ENCODE data around the gene NME2.
"Not testable (repeated sequence)": the region's sequence is repeated elsewhere in the genome, so short reads cannot be mapped to it uniquely, and the experiment has no call there.

NME2 gene

DNA sequence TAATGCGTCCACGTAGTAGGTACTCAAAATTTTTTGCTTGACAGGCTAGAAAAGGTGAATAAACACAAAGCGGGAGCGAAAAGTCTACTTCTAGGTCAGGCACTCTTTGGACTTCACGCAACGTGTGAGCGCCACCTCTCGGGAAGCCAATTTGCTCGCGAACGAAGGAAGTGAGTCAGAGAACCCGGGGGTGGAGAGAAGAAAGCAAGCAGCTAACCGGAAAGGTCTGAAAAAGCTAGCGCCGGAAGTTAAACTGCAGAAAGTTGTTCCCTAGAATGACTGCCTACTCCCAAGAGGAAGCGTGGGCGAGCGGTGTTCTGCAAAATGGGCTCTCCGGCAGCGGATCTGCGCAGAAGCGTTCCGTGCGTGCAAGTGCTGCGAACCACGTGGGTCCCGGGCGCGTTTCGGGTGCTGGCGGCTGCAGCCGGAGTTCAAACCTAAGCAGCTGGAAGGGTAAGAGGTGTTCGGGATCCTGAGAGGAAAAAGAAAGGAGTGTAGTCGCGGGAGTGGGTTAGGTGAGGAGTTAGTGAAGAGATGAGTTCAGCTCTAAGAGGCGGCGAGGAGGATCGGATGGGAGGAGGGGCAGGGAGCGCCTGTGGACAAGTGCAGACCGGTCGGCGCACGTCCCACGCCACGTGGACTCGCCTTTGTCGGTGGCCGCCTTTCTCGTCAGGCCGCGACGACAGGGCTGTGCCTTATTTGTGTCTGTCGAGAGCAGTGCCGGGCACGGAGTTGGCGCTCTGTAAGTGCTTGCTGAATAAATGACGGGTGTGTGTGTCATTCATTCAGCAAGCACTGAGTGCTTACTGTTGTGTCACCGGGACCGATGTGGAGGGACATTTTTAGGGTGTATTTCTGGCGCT is 12.8 kb upstream of the NME2 start, which contains the start of gene NME1:
TSS of gene NME1 (plus strand) at position 350 of the 863 bp plus-strand sequence. CDS start 2,096 bp downstream, outside the sequence.
- DNase-seq (ENCODE audit: low read depth in 2 of 2), result peak; percentile 97

DNA sequence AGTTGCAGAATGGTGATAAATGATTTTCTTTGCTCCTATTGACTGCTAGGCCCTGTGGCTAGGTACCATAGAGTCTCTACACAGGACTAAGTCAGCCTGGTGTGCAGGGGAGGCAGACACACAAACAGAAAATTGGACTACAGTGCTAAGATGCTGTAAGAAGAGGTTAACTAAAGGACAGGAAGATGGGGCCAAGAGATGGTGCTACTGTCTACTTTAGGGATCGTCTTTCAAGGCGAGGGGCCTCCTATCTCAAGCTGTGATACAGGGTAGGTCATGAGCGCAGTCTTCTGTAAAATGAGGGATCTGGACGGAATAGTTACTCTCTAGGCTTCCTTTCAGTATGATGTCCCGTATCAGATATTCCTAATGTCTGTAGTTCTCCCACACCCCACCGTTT is 12.0 kb upstream of the NME2 start:
- DNase-seq (ENCODE audit: low read depth in 2 of 2), result no peak

DNA sequence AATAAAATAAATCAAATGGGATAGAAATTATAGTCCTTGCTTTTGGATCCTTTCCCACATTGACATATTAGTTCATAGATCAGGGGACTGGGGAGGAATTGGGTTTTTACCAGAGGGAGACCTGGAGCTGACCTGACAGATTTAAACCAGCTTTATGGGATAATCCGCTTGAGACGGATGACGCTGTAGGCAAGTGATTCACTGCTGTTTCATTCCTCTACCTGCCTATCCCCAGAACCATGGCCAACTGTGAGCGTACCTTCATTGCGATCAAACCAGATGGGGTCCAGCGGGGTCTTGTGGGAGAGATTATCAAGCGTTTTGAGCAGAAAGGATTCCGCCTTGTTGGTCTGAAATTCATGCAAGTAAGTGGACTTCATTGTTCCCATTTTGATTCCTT is 10.8 kb upstream of the NME2 start:
- DNase-seq (ENCODE audit: low read depth in 2 of 2), result no peak

DNA sequence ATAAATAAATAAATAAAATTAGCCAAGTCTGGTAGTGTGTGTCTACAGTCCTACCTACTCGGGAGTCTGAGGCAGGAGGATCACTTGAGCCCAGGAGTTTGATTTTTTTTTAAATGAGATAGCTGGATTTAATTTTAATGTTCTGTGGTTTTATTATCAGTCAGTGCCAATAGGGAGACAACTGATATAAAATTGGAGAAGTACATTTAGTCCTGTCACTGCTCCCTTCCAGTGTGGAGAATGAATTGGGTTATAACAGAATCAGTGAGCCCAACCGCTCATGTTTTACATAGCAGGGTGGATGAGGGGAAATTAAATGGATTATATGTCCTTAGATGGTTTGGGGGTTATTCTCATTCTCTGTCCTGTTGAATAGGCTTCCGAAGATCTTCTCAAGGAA is 6.6 kb upstream of the NME2 start:
- no peak for DNase-seq (ENCODE audit: low read depth in 2 of 2)

DNA sequence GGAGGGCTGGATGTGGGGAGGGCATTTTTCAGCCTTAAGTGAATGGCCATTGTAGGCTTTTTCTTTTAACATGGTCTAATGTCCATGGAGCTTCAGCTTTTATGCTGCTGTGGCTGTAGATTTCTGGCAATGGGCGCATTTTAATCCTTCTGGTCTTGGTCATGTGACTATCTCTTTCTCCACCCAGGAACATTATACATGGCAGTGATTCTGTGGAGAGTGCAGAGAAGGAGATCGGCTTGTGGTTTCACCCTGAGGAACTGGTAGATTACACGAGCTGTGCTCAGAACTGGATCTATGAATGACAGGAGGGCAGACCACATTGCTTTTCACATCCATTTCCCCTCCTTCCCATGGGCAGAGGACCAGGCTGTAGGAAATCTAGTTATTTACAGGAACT is 4.7 kb upstream of the NME2 start:
- no peak for DNase-seq (ENCODE audit: low read depth in 2 of 2)

DNA sequence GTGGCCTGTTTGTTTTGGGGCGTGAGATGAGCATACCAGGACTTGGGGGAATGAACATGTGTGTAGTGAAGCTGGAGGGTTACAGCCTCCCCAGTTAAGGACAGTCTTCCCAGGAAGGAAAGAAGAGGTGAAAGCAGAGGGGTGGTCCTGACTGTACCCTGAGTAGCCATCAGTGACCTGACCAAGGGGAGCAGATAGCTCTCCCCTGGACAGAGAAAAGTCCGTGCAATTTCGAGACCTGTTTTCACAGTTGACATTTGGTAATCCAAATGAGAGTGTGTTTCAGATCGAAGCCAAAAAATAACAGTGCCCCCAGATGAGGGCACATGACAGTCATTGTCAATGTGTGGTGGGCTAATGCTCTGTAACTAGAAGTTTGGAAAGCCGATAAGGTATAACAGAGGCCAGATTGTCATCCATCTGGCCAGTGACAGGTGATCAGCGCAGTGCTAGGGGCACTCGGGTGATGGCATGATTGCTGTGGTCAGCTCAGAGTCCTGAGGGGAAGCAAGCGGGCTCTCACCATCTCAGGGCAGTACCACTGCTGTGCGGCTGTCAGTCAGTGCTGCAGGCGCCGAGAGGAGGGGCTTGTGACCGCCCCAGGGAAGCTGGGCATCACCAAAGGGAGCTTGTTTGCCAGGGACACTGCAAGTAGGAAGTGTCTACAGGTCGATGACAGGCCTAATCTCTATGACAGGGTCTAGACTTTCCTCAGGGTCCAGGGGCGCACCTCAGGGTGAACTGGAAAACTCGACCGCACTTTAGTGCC is 1.1 kb upstream of the NME2 start:
- no peak for DNase-seq (ENCODE audit: low read depth in 2 of 2)

DNA sequence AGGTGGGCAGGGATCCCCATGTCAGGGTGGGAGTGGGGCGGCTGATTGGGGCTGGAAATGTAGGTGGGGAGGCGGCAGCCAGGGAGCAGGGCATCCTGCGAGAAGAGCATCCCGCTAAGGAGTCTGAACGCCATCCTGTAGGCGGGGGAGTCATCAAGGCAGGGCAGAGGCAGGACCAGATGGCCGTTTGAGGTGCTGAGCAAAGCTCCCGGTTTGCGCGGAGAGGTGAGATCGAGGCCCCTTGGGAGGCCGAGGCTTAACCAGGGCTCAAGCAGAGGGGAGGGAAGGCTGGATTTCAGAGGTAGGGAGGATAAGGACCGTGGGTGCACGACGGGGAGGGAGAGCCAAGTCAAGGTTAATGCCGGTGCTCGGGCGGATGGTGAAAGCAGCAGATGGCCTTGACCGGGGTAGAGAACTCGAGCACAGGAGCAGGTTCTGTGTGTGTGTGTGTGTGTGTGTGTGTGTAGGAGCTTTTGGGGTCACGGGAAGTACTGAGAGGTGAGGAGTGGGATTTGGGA is 472 bp upstream of the NME2 start:
- DNase-seq (ENCODE audit: low read depth in 2 of 2), result no peak

DNA sequence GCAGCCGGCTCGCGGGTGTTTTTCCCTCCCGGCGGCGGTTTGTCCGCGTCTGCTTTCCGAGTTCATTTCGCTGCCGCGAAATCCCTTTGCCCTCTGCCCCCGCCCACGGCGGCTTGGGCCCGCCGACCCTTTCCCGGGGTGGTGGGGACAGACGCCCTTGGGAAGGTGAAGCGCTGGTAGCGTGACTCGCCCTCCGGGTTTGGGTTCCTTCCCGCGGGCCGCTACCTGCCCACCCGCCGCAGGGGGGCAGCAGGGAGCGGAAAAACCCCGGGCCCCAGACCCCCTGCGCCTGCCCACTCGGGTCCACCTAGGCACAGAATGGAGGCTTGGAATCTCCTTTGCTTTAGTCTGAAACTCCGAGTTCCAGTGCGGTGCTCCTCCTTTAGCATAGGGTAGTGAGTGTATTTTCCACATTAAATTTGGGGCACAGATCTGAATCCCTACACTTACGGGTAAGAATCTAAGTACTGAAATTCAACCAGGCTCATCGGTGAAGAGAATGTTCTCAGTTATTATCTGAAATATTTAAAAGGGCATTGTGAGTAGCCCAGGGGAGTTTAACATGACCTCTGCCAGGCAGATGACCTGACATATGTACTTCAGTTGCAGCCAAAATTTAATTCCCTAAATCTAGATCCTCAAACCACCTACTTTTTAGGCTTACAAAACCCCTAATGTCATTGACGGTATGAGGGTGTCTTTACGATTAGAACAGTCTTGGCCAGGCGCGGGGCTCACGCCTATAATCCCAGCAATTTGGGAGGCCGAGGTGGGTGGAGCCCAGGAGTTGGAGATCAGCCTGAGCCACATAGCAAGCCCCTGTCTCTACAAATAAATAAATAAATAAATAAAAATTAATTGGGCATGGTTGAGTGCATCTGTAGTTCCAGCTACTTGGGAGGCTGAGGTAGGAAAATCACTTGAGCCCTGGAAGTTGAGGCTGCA is 1.0 kb downstream of the NME2 start:
- peak; percentile 18 to 44 for DNase-seq (ENCODE audit: low read depth in 2 of 2)

DNA sequence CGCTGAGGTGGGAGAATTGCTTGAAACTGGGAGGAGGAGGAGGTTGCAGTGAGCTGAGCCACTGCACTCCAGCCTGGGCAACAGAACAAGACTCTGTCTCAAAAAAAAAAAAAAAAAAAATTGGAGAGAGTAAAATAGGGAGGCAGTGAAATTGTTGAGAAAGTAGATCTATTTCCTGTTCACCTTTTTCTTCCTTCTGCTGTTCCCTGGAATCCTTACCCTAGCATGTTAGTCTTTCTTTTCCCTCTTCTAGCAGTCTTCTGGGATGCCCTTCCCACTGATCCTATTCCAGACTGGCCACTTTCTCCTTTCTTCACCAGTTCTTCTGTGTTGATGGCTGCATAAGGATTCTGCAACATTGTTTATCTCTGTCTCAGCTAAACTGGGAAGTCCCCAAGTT is 3.1 kb downstream of the NME2 start:
- DNase-seq (ENCODE audit: low read depth in 2 of 2), result no peak

DNA sequence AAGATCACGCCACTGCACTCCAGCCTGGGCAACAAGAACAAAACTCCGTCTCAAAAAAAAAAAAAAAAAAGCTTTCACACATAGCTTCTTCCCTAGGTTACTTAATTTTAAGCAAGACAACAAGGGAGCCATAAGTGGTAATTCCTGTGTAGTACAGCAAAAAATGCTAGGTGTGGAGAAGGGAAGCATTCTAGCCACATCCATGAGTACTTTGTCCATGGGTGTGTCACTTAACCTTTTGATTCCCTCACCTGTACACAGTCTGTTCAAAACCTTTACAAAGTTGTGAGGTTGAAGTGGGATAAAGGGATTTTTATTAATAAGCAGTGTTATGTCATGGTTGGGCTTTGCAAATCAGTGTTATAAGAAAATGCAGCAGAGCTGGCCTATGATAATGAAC is 4.5 kb downstream of the NME2 start:
- no peak for DNase-seq (ENCODE audit: low read depth in 2 of 2)

DNA sequence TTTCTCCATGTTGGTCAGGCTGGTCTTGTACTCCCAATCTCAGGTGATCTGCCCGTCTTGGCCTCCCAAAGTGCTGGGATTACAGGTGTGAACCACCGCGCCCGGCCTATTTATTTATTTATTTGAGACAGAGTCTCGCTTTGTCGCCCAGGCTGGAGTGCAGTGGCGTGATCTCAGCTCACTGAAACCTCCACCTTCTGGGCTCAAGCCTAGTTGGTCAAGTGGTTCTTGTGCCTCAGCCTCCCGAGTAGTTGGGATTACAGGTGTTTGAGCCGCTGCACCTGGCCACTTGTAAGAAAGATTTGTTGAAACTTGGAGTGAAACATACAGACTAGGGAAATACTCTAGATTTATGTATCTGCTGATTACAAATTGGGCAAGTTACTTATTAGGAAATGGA is 5.8 kb downstream of the NME2 start:
- DNase-seq (ENCODE audit: low read depth in 2 of 2), result not testable (repeated sequence)

DNA sequence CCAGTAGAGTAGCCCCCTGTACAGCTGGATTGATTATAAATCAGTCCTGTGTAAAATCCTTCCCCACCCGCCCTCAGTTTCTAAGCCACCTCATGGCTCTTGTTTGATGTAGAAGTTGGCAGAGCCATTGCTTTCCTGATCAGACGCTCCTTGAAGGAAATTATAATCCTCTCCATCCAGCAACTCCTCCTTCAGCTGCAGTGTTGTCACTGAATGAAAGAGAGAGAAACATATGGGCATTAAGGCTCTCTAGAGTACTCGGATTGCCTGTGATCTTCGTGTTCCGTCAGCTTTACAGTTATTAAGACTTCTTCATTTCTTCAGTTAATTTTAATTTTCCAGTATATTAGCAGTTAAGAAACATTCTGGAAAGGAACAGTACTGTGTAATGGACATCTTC is 14.3 kb downstream of the NME2 start:
- no peak for DNase-seq (ENCODE audit: low read depth in 2 of 2)

DNA sequence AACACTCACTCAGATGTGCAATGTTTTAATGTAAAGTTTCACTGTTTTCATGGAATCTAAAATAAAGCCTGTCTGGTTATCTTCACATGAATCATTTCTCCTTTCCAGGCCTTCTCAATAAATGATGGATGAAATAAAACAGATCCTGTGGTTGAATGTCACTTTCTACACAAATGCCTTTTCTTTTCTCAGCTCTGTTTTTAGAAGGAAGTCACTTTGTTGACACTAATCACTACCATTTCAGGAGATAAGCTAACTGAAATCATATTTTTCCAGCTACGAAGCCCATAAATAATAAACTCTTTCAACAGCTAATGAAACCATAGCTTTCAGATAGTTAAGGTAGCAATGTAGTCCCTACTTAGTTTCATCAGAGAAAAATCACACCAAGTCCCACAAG is 17.9 kb downstream of the NME2 start:
- DNase-seq (ENCODE audit: low read depth in 2 of 2), result no peak

DNA sequence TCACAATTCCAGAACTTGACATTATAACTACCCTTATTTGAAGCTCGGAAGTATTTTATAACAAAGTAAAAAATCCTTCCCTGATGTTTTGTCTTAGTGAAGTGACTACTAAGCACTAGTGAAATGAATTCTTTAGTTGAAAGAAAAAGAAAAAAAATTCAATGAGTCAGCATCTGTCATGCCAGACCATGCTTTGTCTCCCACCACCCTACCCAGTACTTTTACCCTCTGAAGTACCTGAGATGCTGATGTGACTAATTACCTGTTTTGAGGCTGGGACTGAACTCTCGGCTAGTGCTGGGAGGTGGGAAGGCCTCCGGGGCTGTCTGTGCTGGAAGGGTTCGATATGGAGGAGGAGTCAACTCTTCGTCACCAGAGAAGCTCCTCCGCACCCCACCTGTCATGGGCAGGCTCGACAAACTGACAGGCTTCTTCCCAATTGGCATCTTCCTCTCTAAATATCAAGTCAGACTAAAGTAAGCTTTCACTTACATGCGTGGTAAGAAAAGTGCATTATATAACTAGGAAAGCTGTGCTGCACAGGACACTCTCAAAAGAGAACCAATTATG is 19.6 kb downstream of the NME2 start:
- no peak for DNase-seq (ENCODE audit: low read depth in 2 of 2)

DNA sequence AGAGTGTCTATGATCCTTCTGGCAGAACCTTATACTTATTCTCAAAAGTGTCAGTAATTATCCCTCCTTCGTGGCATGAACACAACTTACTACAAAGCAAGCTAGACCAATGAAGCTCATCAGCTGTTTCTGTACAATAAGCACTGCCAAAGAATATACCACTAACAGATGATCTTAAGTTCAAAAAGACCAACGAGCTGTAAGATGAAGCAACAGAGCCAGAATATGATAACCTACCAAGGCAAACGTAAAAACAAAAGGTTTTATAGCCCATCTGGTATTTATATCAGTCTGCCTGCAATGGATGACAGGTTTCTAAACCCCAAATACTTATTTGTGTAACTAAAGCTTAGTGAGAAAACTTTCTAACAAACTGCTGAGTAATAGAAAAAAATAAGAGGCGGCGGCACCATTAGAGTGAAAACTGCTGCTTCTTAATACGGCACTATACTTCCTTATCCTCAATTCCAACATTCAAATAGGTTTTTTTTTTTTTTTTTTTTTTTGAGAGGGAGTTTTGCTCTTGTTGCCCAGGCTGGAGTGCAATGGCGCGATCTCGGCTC is 22.1 kb downstream of the NME2 start:
- DNase-seq (ENCODE audit: low read depth in 2 of 2), result no peak

DNA sequence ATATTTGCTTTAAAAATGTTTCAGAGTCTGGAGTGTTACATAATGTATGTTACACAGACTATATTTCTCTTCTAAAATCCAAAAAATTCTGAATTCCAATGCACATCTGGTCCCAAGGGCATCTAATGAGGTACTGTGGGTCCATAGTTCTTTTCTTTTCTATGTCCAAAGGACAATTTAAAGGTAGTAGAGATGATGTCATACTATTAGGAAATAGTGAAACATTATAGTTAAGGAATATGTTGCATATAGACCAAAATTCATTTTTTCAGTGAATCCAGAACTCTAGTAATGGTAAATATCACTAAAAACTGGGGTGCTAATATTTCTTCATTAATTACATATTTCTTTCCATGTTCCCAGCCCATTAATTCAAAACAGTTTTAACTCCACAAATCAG is 23.0 kb downstream of the NME2 start:
- DNase-seq (ENCODE audit: low read depth in 2 of 2), result no peak

DNA sequence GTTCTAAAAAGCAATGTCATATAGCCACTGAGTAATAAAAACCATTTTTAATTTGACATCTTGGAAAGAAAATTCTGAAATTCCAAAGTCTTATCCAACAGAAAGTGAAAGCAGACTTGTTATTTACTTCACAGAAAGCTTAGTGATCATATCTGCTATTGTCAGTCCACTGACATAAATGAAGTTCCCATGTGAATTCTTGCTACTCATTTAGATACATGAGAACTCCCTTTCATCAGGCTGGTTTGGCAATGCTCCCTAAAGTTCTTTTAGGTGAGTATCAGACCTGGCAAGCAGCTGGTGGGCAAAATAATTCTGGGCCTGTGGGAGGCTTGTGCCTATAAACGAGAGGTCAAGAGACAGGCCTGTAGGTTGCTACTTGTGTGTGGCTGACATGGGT is 23.4 kb downstream of the NME2 start:
- no peak for DNase-seq (ENCODE audit: low read depth in 2 of 2)

DNA sequence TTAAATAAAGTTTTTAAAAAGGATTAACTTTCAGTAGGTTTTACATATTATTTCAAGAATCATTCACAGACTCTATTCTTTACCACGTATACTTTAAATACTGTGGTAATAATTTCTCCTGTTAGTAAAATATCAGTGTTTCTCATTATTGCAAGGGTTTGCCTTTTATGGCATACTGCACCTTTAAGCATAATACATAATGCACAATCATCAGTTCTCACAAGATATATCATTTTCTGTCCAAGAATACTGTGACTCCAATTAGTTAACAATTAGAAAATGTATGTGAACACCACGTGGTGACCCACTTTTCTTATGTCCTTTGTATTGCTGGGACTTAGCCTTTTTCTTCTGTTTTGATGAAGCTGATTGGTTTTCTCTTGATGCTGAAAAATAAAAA is 25.7 kb downstream of the NME2 start:
- no peak for DNase-seq (ENCODE audit: low read depth in 2 of 2)

DNA sequence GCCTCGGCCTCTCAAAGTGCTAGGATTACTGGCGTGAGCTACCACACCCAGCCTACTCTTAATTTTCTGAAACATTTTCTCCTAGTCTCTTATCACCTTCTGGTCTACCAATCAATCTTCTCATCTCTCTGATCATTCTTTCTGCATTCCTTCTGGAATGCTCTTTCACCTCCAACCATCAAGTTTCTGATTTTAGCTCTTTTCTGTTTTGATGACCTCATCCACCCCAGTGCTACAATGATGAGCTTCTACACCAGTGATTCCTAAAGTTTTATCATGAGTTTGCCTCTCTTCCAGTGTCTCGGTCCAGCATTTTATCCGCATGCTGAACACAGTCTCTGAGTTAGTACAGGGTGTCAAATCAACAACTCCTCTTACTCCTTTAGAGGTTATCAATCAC is 31.5 kb downstream of the NME2 start:
- no peak for DNase-seq (ENCODE audit: low read depth in 2 of 2)

DNA sequence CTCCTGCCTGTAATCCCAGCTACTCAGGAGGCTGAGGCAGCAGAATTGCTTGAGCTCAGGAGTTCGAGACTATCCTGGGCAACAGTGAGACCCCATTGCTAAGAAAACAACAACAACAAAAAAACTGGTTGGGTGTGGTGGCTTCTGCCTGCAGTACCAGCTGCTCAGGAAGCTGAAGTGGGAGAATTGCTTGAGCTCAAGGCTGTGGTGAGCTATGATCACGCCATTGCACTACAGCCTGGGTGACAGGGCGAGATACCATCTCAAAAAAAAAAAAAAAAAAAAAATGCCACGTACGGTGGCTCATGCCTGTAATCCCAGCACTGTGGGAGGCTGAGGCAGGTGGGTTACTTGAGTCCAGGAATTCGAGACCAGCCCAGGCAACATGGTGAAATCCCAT is 34.1 kb downstream of the NME2 start:
- DNase-seq (ENCODE audit: low read depth in 2 of 2), result no peak

DNA sequence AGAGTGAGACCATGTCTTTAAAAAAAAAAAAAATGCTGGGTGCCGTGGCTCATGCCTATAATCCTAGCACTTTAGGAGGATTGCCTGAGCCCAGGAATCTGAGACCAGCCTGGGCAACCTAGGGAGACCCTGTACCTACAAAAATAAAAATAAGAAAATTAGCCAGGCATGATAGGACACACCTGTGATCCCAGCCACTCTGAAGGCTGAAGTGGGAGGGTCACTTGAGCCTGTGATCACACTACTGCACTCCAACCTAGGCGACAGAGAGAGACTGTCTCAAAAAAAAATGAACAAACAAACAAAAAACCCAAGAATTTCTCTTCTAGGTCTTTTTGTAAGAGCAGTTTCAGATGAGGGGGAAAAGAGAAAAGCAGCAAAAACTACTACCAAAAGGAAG is 34.6 kb downstream of the NME2 start:
- no peak for DNase-seq (ENCODE audit: low read depth in 2 of 2)

Data from stimulated activated CD8-positive, alpha-beta memory T cell treated with anti-CD3 and anti-CD28 coated beads, Interleukin-7, amount 100 ng/mL, for 1 hour (primary cell).